HG02884 (cell line): Measurements from ENCODE around the gene ST3GAL4.
"Not testable (repeated sequence)": the region's sequence is repeated elsewhere in the genome, so short reads cannot be mapped to it uniquely, and the experiment has no call there.

ENCODE experiments used
- ATAC-seq: cut with Tn5 transposase; IDR thresholded peaks from one replicate; pipeline ENCODE4 v1.9.1; 2021; ENCODE audit warnings: mild to moderate bottlenecking, moderate library complexity; ENCODE audit not compliant: unreplicated experiment

The ST3GAL4 gene

GRCh38 chr11:126355324-126355925 lies at the start of gene ST3GAL4:
TSS of gene ST3GAL4 (plus strand) at chr11:126355686. CDS start at chr11:126406156, 50,470 bp downstream.
- peak; percentile 64 for ATAC-seq

GRCh38 chr11:126305699-126306098 lies 49.8 kb upstream of the ST3GAL4 start:
- no peak for ATAC-seq

GRCh38 chr11:126307706-126308105 lies 47.8 kb upstream of the ST3GAL4 start:
- ATAC-seq: no peak

GRCh38 chr11:126308271-126308671 lies 47.2 kb upstream of the ST3GAL4 start:
- ATAC-seq: no peak

- ATAC-seq: not testable (repeated sequence)
These were observed 46.7 kb upstream of the ST3GAL4 start for GRCh38 chr11:126308771-126309170.

GRCh38 chr11:126310200-126310991 lies 45.1 kb upstream of the ST3GAL4 start:
- ATAC-seq: no peak

GRCh38 chr11:126310992-126311310 lies 44.5 kb upstream of the ST3GAL4 start:
- ATAC-seq: no peak

GRCh38 chr11:126311401-126312291 lies 43.8 kb upstream of the ST3GAL4 start:
- peak; percentile 75 for ATAC-seq

GRCh38 chr11:126312961-126313360 lies 42.5 kb upstream of the ST3GAL4 start:
- no peak for ATAC-seq

- no peak for ATAC-seq
These were observed 41.7 kb upstream of the ST3GAL4 start for GRCh38 chr11:126313826-126314225.

GRCh38 chr11:126317432-126317755 lies 38.1 kb upstream of the ST3GAL4 start:
- no peak for ATAC-seq

- ATAC-seq: peak; percentile 35
These were observed 37.5 kb upstream of the ST3GAL4 start for GRCh38 chr11:126317756-126318573.

- ATAC-seq: peak; percentile 89
These were observed 36.7 kb upstream of the ST3GAL4 start for GRCh38 chr11:126318574-126319373.

- no peak for ATAC-seq
These were observed 36.1 kb upstream of the ST3GAL4 start for GRCh38 chr11:126319374-126319740.

GRCh38 chr11:126322996-126323395 lies 32.5 kb upstream of the ST3GAL4 start:
- no peak for ATAC-seq

GRCh38 chr11:126327281-126328000 lies 28.0 kb upstream of the ST3GAL4 start:
- no peak for ATAC-seq

GRCh38 chr11:126328001-126328390 lies 27.5 kb upstream of the ST3GAL4 start:
- no peak for ATAC-seq

GRCh38 chr11:126328444-126328843 lies 27.0 kb upstream of the ST3GAL4 start:
- ATAC-seq: no peak

- no peak for ATAC-seq
These were observed 26.4 kb upstream of the ST3GAL4 start for GRCh38 chr11:126328938-126329643.
